GM19468 (cell line): ENCODE results near the gene LGALS9.
"Not testable (repeated sequence)": the region's sequence is repeated elsewhere in the genome, so short reads cannot be mapped to it uniquely, and the experiment has no call there.

Source experiments
- ATAC-seq: cut with Tn5 transposase; IDR thresholded peaks from one replicate; pipeline ENCODE4 v1.9.1; 2021; ENCODE audit warnings: mild to moderate bottlenecking, moderate library complexity, moderate number of reproducible peaks; ENCODE audit not compliant: unreplicated experiment; ENCODE audit errors: extremely low read depth

The LGALS9 gene

GRCh38 chr17:27650836-27651235 is 19.8 kb downstream of the LGALS9 start:
- ATAC-seq, result no peak

DNA sequence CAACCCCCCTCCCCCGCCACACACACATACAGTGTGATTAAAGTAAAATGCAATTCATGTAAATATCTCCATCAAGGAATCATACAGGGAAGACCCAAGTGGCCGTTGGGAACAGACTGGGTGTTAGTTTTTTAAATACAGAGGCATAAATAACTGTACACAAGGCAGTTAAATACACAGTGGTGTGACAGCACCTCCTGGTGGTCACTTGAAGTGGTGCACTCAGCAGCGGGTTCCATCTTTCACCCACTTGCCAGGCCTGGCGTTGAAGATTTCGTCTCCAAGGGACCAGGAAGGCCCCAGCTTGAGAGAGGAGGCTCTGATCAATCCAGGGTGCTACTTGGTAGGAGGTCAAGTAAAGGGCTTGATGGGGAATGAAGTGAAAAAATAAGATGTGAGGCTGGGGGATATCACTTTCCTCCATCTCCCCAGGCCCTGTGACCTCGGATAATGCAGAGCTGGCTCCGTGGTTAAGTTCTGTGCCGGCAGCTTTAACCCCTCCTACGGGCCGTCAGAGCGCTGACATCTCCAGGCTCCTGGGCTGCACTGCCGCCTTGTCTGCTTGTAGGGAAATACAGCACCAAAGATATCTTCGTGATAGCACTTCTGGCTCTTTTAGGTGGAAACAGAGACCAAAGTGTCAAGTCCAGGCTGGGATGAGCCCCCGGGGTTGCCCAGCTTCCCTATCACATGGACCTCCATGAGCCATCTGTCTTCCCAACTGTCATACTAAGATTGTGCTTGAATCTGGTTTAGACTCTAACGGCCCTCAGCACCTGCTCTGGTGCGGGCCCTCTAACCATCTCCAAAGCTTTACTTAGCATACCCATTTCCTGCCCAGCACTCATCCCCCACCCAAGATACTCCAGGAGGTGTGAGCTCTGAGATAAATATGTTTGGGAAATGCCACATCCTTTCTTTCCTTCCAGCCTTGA is 20.7 kb downstream of the LGALS9 start:
- ATAC-seq, result no peak

- not testable (repeated sequence) for ATAC-seq
Measured at GRCh38 chr17:27653449-27653971, 22.5 kb downstream of the LGALS9 start.

DNA sequence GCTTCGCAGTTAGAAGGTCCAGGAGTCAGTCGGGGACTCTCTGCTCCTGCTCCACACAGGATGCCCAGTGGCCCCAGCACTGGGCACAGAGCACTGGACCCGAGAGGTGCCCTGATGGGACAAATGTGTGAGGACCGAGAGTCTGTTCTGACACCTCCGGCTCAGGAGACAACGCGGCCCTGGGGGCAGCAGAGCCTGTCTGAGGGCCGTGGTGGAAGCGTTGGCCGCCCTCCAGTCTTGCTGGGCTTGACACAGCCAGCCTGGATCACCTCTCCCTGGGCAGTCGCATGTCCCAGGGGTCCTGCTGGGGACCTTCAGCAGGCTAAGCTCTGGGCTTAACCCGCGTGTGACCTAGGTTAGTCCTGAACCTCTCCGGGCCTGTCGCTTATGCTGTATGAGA is 23.1 kb downstream of the LGALS9 start:
- no peak for ATAC-seq

DNA sequence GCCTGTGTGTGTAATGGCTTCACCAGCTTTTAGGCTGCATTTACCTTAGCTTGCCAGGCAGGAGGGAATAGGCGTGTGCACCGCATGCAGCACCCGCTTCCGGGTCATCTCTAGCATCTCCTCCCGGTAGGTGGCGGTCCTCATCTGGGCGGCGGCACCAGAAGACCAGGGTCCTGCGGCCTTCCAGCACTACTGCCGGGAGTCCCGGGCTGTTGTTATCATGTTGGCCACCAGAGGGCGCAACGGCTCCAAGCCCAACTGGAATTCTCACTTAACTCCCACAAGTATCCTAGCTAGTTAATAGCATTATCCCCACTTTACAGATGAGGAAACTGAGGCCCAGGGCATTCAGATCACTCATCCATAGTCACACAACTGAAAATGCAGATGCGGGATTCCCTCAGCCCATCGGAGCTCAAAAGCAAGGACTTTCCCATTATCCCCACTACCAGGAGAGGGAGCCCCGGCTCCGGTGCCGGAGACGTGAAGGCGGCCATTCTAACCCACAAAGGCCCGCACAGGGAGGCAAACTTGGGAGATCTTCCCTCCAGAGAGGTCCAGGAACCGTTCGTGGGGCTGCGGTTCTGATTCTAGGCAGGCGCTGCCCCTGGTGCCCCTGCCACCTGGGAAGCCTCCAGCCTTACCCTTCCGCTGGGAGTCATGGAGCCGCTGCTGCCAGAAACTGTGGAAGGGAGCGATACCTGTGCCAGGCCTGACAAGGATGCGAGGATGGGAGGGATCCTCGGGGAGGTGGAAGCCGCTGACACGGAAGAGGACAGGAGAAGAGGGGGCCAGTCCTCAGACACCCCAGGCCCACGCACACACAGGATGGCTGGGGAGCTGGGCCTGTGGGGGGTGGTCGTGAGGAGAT is 23.9 kb downstream of the LGALS9 start:
- ATAC-seq, result no peak

DNA sequence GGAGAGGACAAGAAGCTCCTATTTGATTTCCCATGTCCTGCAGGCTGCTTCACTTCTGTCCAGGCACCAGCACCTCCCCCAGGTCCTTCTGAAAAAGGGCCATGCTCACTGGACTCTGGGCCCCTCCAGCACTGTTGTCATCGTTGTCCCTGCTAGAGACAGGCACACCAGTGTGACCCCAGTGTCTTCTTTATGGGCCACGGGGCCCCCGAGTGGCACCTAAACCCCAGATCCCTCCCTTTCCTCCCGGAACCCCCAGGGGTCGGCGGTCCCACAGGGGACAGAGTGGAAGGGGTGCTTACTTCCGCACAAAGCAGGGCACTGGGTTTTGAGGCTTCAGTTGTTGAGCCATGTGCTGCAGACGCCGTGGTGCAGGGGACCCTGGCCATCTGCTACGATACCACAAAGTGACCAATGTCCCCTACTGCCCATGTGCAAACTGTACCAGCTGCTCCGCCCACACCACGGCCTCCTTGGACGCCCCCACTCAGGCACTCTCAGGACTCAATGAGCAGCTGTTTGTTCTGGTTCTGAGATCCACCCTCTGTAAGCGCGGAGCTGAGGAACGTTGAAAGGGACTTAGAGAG is 24.6 kb downstream of the LGALS9 start:
- not testable (repeated sequence) for ATAC-seq

DNA sequence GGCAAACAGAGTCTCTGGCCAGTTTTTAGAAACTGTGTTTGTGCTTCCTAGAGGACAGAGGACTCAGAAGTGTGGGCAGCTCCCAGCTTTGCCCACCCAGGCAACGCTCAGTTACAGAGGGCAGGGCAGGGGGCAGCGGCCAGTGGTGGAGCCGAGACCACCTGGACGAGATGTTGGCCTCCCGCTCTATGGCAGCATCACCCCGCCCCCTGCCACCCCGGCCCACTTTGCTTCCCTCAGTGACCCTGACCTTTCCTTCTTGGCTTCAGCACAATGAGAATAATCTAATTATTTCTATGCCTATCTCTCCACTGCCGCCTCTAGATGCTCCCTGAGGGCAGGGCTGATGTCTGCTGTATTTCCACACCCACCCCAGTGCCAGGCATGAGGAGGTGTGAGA is 25.6 kb downstream of the LGALS9 start:
- not testable (repeated sequence) for ATAC-seq

DNA sequence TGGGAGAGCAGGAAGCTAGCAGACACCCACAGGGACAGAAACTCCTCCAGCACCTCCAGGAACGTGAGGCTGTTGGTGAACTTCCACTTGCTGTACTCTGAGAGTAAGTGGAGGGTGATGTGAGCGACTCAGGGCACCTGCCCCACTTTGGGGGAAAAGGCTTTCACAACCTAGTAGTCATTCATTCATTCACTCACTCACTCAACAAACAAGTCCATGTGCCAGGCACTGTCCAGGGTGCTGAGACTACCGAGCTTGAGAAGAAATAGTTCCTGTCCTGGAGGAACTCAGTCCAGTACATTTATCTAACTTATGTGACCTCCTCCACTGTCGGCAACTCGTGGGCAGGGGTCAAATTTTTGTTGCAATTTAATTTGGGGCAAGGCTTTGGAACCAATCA is 26.6 kb downstream of the LGALS9 start:
- ATAC-seq, result no peak

GRCh38 chr17:27659683-27660082 is 28.7 kb downstream of the LGALS9 start:
- ATAC-seq, result no peak

DNA sequence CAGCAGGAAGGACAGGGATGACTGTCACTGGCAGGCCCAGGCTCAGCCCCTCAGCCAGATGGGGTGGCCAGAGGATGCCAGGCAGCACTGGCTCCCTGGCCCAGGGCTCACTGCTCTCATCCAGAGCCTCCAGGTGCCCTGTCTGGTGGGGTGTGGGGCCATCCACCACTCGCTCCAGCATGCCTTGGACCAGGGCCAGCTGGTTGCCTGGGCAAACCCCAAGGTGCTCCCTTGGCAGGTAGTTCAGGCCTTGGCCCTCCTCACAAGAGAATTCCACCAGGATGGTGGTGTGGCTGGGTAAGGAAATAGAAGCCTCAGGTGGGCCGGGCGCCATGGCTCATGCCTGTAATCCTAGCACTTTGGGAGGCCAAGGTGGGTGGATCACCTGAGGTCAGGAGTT is 29.4 kb downstream of the LGALS9 start:
- ATAC-seq, result no peak

DNA sequence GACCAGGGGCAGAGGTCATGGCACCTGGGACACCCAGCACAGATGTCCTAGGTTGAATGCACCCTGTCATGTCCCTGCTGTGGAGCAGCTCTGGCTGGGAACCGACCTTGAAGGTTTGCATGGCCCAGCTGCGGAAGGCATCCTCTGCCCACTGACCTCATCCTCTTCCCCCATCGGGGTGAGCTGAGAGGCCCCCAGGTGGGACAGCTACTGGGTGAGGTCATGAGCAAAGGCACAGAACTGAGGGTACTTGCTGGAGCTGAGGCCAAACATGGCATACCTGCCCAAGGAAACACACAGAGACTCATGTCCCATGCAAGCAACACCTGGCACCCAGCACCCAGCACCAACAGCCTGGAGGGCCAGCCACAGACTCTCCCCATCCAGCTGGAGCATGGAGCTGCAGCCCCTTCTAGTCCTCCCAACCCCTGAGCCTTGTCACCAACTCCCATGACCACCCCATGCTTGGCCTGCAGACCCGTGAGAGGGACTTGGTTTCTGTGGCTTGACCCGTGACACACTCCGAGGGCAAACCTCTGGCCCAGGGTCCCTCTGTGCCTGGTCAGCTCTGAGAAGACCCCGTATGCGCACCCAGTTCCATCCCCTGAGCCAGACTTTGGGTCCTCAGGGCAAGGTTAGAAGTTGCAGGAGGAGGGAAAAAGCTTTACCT is 33.1 kb downstream of the LGALS9 start:
- no peak for ATAC-seq

GRCh38 chr17:27664606-27664965 is 33.6 kb downstream of the LGALS9 start:
- no peak for ATAC-seq

GRCh38 chr17:27665549-27665948 is 34.6 kb downstream of the LGALS9 start:
- ATAC-seq, result no peak

DNA sequence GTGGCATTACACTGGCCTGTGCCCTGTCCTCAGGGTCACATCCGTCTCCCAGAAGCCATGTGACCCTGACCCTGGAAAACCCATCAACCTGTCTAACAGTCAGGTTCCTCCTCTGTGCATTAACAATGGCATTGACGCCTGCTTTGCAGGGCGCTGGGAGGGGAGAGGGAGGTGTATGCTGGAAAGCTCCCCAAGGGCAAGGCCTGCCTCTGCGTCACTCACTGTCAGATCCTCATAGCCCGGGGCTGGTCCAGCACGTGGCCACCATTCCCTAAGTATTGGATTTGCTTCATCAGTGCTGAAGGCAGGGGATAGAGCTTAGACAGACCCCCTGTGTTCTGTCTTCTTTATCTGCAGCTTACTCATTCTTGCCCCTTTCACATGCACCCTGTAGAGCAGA is 35.3 kb downstream of the LGALS9 start:
- not testable (repeated sequence) for ATAC-seq

DNA sequence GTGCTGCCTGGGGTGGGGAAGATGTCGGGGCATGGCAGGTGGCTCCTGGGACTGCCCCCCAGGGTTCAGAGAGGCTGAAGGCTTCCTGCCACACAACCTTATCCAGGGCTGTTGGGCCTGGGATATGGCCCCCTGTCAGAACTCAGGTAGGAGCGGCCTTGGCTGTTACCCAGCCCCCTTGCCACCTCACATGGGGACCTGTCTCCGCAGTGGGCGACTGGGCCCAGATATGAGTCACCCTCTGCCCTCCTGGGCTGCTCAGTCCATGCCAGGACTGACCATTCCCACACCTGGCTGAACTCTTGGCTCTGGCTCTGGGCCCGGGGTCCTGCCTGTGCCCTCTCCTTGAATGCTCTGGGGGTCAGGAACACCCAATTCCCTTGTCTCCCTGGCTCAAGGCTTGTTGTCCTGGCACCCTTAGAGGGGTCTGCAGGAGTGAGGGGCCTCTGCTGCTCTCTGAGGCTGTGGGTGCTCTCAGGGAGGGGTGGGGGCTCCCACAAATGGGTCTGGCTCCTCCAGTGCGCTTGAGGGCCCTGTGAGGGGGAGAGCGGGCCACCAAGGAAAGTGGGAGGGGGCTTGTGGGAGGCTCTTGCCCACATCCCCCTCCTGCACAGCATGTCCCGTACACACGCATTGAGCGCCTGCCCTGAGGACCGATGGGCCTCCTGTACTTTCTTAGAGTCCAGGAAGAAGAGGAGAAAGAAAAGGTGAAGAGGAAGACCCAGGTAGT is 36.0 kb downstream of the LGALS9 start:
- no peak for ATAC-seq

GRCh38 chr17:27667656-27668487 is 36.9 kb downstream of the LGALS9 start:
- no peak for ATAC-seq

DNA sequence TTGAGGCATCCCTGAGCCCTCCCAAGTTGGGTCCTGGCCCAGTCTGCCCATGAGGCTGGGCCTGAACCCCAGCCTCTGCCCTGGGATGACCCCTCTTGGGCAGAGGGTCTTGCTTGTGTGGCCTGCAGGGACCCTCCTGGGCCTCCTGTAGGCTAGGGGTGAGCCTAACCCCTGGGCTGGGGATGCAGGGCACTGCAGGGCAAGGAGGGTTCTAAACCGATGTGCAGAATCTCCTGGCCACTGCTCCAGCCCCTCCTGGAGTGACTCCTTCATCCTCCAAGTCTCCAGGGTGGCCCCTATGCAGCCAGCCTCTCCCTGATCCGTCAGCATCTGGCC is 37.5 kb downstream of the LGALS9 start:
- ATAC-seq, result no peak

DNA sequence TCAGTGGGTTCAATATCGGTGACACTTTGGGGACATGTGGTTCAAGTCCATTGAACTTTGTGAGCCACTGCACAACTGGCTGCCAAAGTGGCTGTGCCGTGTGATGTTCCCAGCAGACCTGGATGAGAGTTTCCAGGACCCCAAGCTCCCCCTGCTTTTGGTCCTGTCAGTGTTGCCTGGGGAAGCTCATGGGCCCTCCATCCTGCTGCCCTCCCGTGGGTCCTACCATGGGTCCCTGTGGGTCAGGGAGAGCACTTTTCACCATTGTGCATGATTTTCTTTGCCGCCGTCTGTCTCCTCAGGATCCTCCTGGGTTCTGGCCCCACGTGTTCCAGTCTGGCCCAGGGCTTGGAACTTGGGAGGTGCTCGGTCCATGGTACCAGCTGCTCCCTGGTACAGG is 38.1 kb downstream of the LGALS9 start:
- ATAC-seq, result no peak

DNA sequence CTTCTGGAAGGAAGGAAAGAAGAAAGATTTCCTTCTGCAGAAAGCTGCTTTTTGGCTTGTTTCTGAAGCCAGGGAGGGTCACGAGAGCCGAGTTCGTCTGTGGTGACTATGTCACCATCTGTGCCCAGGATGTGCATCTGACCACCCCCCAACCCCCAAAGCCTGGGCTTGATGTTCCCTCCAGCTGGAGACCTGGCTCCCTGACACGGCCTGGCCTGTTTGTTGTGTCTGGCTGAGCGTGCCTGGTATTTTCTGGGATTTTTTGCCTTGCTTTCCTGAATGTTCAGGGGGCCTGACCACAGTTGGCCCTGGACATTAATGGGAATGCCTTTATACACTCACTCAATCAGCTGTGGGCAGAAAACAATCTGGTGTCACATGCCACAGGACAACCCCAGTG is 38.9 kb downstream of the LGALS9 start:
- no peak for ATAC-seq
